C4-2B (cell line): ENCODE results near the gene LRRIQ4.

Experiments
- H3K27ac ChIP-seq: fragments of 450-650 bp; 2 replicates; pipeline ENCODE4 v1.5.1; 2017
- ZFX ChIP-seq: fragments of 450-650 bp; IDR thresholded peaks from 2 replicates; pipeline ENCODE4 v1.6.1; 2017
- TF ChIP-seq, protein P1 (sequence below): fragments of 450-650 bp; conservative IDR thresholded peaks from 2 replicates; pipeline ENCODE4 v1.5.1; 2017; ENCODE audit warnings: mild to moderate bottlenecking

Gene LRRIQ4

DNA sequence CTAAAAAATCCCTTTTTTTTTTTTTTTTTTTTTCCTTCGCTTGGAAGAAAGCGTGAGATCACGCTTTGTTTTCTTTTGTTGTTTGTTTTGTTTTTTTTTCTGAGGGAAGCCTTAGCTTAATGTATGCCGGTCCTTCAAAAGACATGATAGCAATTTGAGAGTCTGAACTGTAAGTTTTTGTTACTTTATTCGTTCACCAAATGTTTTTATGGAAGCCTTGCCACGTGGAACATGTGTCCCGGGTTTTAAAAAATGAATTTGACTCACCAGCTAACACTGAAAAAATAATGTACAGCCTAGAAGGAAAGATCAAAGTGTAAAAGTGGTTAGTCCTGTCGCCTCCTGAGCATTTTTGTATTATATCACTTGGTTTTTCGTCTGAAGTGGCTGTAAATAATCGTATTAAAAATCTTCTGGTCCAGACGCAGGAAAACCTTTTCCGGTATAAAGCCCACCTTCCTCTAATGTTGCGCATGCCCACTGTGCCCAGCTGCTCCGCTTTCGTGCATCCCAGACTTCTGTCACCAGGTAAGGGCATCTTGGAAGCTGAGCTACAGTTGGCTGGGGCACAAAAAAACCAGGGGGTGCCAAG, 40.3 kb upstream of the LRRIQ4 start:
- peak overlapping the region; percentile 98 for H3K27ac ChIP-seq
- TF ChIP-seq ZFX, result no peak
- TF ChIP-seq, protein P1, sequence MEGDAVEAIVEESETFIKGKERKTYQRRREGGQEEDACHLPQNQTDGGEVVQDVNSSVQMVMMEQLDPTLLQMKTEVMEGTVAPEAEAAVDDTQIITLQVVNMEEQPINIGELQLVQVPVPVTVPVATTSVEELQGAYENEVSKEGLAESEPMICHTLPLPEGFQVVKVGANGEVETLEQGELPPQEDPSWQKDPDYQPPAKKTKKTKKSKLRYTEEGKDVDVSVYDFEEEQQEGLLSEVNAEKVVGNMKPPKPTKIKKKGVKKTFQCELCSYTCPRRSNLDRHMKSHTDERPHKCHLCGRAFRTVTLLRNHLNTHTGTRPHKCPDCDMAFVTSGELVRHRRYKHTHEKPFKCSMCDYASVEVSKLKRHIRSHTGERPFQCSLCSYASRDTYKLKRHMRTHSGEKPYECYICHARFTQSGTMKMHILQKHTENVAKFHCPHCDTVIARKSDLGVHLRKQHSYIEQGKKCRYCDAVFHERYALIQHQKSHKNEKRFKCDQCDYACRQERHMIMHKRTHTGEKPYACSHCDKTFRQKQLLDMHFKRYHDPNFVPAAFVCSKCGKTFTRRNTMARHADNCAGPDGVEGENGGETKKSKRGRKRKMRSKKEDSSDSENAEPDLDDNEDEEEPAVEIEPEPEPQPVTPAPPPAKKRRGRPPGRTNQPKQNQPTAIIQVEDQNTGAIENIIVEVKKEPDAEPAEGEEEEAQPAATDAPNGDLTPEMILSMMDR, result no peak

DNA sequence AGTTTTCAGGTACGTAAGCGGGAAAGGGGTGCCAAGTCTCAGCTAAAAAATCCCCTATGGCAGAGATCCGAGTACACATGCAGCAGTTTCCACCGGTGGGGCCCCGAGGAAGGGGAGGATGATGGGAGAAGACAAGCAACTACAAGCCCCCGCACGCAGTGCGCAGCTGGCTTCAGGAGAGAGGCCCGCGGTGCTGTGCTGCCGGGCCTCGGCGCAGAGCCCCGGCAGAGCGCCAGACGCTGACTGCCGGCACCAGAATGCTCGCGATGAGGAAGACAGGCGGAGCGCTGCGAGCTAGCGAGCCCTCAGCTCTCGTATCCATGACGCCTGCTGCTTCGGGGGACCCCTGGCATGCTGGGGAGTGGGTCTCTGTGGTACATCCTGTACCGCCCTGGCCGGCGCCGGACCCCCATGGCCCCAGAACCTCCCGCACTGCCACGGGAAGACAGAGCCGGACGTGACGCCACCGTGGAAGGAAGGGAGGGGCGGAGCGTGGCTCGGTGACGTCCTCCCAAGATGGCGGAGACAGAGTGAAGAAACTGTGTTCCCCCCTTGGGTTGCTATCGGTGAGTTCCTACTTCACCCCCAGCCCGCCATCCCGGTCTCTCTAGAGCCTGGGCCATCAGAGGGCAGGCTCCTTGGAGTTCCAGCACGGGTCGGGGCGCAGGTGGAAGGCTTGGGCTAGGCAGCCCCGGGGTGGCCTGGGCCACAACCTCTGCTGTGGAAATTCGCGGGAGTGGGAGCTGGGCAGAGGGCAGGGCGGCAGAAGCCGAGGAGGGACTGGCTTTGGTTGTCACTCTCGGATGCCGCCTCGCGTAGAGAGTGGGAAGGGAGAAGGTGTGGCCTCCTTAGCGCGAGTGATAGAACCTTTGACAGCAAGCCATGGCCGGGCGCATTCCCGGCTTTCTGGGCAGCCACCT, 39.5 kb upstream of the LRRIQ4 start, which contains the start of gene MYNN:
TSS of gene MYNN (plus strand) at position 500 of the 920 bp plus-strand sequence. CDS start 900 bp downstream, outside the sequence.
- H3K27ac ChIP-seq, result peak within 1 kb of the TSS; percentile 98
- TF ChIP-seq, protein P1, result peak; percentile 30; the same call in 1 of the 2 replicates
- peak; percentile 92 for TF ChIP-seq ZFX

DNA sequence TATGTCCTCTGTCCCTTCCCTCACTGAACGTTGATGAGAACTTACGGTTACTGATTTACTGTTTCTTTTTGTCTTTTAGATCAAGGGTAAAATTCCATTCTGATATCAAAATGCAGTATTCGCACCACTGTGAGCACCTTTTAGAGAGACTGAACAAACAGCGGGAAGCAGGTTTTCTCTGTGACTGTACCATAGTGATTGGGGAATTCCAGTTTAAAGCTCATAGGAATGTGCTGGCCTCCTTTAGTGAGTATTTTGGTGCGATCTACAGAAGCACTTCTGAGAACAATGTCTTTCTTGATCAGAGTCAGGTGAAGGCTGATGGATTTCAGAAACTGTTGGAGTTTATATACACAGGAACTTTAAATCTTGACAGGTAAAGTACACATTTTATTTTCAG, 38.5 kb upstream of the LRRIQ4 start:
- H3K27ac ChIP-seq, result no peak overlapping the region
- TF ChIP-seq, protein P1, result no peak
- TF ChIP-seq ZFX, result no peak

DNA sequence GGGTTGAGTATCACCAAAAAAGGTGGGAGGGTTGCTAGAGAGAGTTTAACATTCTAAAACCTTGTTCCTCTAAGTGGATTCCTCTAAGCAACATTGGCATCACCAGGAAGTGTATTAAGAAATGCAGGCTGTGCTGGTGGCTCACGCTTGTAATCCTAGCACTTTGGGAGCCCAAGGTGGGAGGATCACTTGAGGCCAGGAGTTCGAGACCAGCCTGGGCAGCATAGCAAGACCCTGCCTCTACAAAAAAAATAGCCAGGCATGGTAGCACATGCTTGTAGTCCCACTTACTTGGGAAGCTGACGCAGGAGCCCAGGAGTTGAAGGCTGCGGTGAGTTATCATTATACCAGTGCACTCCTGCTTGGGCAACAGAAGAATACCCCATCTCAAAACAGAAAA, 34.8 kb upstream of the LRRIQ4 start:
- no peak overlapping the region for H3K27ac ChIP-seq
- TF ChIP-seq ZFX, result no peak

DNA sequence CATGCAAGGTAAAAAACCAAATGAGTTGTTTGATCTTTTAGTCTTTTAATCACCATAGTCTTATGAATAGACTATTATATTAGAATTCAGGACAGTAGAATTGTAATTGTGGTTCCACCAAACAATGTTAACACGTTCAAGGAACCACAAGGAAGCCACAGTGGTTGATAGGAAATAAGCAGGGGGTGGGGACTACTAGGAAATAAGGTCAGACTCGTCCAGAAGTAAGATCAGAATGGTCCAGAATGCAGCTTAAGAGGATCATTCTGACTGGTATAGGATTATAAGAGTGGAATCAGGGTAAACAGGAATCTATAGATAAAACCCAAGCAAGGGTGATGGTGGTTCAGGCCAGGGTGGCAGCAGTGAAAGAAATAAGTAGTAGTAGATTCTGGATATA, 31.9 kb upstream of the LRRIQ4 start:
- no peak overlapping the region for H3K27ac ChIP-seq
- TF ChIP-seq, protein P1, result no peak
- TF ChIP-seq ZFX, result no peak

DNA sequence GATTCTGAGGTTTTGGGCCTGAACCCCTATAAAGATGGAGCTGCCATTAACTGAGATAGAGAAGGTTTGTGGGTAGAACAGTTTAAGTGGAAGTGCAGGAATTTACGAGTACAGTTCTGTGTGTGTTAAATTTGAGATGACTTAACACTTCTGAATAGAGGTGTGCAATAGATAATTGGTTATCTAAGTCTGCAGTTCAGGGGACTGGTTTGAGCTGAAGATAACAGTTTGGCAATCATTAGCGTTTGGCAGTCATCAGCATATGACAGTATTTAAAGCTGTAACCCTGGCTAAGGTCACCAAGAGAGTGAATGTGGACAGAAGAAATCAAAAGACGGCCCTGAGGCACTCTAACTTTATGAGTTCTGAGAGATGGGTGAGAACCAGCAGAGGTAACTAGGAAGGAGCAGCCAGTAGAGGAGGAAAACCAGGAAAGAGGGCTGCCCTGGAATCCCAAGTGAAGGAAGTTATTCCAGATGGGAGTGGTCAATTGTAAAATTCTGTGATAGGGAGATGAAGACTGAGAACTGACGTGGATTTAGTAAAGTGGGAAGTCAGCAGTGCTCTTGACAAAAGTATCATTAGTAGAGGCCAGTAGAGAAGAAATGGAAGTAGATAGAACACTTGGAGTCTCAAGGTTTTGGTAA, 31.3 kb upstream of the LRRIQ4 start:
- no peak overlapping the region for H3K27ac ChIP-seq
- TF ChIP-seq, protein P1, result no peak
- no peak for TF ChIP-seq ZFX

DNA sequence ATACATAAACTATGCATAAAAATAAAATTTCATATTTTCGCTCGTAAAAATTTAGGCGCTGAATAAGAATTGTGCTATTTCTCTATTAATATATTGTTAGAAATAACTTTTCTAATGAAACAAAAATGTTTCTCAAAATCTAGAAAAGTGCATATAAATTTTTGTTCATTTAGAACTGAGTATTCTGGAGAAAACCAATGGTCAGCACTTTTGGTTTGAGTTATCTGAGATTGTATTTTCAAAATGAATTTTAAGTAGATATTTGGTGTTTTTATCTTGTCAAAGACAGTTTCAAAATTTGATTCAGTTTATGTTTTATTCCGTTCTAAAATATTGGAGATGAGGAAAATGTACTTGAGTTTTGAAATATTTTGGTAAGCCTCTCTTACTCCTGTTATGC, 25.6 kb upstream of the LRRIQ4 start:
- no peak overlapping the region for H3K27ac ChIP-seq
- TF ChIP-seq, protein P1, result no peak
- no peak for TF ChIP-seq ZFX
